NCI-H748 (cell line): ENCODE data around the gene GALM.
"Not testable (repeated sequence)": the region's sequence is repeated elsewhere in the genome, so short reads cannot be mapped to it uniquely, and the experiment has no call there.

Source experiments
- DNase-seq: peaks from one replicate; lab custom pipeline; 2025; ENCODE audit not compliant: unreplicated experiment; lab: John Stamatoyannopoulos, UW

The GALM gene

GRCh38 chr2:38708900-38709566 lies 43.1 kb downstream of the GALM start:
- DNase-seq: no peak

- DNase-seq: peak; percentile 5
Observed at GRCh38 chr2:38709567-38710194, 43.8 kb downstream of the GALM start.

GRCh38 chr2:38711558-38711957 lies 45.6 kb downstream of the GALM start:
- DNase-seq: no peak

- no peak for DNase-seq
Observed at GRCh38 chr2:38712413-38712812, 46.5 kb downstream of the GALM start.

GRCh38 chr2:38712871-38713270 lies 47.0 kb downstream of the GALM start:
- DNase-seq: no peak

GRCh38 chr2:38713338-38713737 lies 47.4 kb downstream of the GALM start:
- DNase-seq: no peak

- not testable (repeated sequence) for DNase-seq
Observed at GRCh38 chr2:38714941-38715340, 49.0 kb downstream of the GALM start.

- DNase-seq: no peak
Observed at GRCh38 chr2:38716185-38716584, 50.3 kb downstream of the GALM start.

- DNase-seq: no peak
Observed at GRCh38 chr2:38718601-38719000, 52.7 kb downstream of the GALM start.

- no peak for DNase-seq
Observed at GRCh38 chr2:38719706-38720105, 53.8 kb downstream of the GALM start.

- no peak for DNase-seq
Observed at GRCh38 chr2:38720613-38721241, 54.8 kb downstream of the GALM start.

GRCh38 chr2:38722271-38723061 lies 56.6 kb downstream of the GALM start:
- DNase-seq: no peak

GRCh38 chr2:38723173-38723572 lies 57.3 kb downstream of the GALM start:
- no peak for DNase-seq

GRCh38 chr2:38727661-38728060 lies 61.7 kb downstream of the GALM start:
- no peak for DNase-seq

GRCh38 chr2:38728694-38729093 lies 62.8 kb downstream of the GALM start:
- no peak for DNase-seq

GRCh38 chr2:38731090-38731489 lies 65.2 kb downstream of the GALM start:
- no peak for DNase-seq

- DNase-seq: no peak
Observed at GRCh38 chr2:38731684-38732221, 65.8 kb downstream of the GALM start.

GRCh38 chr2:38733300-38733971 lies 67.5 kb downstream of the GALM start:
- no peak for DNase-seq

- DNase-seq: no peak
Observed at GRCh38 chr2:38734299-38735058, 68.6 kb downstream of the GALM start.

- DNase-seq: no peak
Observed at GRCh38 chr2:38735999-38736320, 70.0 kb downstream of the GALM start.
